22Rv1 (cell line): ENCODE data around the gene ITM2C.

Experiments
- CTCF ChIP-seq: fragments of 450-650 bp; IDR thresholded peaks from 2 replicates; pipeline ENCODE4 v1.5.1; 2017; ENCODE audit warnings: mild to moderate bottlenecking
- ZFX ChIP-seq: fragments of 450-650 bp; IDR thresholded peaks from 2 replicates; pipeline ENCODE4 v1.6.1; 2017; ENCODE audit warnings: antibody characterized with exemption, borderline replicate concordance

DNA sequence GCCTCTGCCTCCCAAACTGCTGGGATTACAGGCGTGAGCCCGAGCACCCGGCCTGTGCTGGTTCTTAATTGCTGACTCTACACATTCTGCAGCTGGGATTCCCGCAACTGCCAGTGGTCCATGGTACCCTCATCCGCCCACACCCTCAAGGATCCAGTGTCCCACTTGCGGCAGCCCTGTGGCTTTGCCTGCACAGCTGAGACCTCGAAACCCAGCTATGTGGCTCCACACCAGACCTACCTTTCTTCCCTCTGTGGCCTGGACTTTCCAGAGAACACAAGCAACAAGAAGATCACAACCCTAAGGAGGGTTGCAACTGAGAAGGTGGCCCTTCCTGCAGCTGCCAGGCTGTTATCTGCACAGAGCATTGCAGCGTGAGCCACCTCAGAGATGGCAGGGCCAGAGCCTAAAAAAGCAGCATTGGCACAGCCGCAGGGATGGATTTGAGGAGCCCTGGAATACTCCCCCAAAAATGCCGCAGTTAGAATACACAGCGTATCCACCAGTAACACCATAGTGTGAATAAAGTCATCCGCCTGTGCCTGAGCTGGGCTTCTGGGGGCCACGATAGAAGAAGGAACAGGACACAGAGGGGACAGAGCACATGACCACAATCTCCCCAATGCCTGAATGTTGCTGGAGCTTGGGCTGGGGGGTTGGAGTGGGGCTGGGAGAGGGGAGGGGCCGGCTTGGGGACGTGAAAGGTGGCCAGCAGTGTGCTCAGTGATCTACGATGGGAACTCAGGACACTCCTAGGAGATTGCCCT lies 58.4 kb downstream of the ITM2C start:
- TF ChIP-seq CTCF (no peak), ZFX (no peak)
